SK-N-SH (cell line): Measurements from ENCODE around the gene ZNF311. TPM values are rescaled to one million over a fixed set of nuclear protein-coding genes. Genes with fewer than 3 reads are reported as not detected.

Experiments
- CTCF ChIA-PET: fragments of 300-600, 350-600 bp; formaldehyde crosslinking; extraction: SDS; loops from one replicate; lab custom pipeline; 2021; lab: Yijun Ruan, JAX
- POLR2A ChIA-PET: fragments of 350-600 bp; sonication (Branson Sonifier 250); formaldehyde crosslinking; extraction: SDS; loops from one replicate; lab custom pipeline; 2020; ENCODE audit warnings: antibody characterized with exemption, inconsistent platforms; lab: Yijun Ruan, JAX
- DNase-seq: peaks from one replicate; pipeline ENCODE4 v3.0.0; 2012
- H2AFZ ChIP-seq: fragments of 200-600 bp; sonication (generic); 2 replicates; pipeline ENCODE4 v1.8.1; 2016; ENCODE audit warnings: antibody characterized with exemption, mild to moderate bottlenecking, low read depth
- H3F3A ChIP-seq: fragments of 200-600 bp; sonication (generic); replicated peaks from 2 replicates; pipeline ENCODE3; 2016; ENCODE audit warnings: antibody characterized with exemption, mild to moderate bottlenecking; ENCODE audit not compliant: insufficient read depth
- H3K27ac ChIP-seq, 2 experiments: fragments of 200-500 bp in 1 of 2; fragments of 200-600 bp in 1 of 2; sonication (Bioruptor generic) in 1 of 2; sonication (generic), shearing (Covaris generic) in 1 of 2; 2 replicates each; pipeline versions ENCODE4 v1.5.1 to v1.6.1; 2014 to 2016; ENCODE audit warnings: low read depth in 2 of 2, inconsistent platforms in 1 of 2, low read length in 1 of 2, mild to moderate bottlenecking in 1 of 2, mixed read lengths in 1 of 2
- H3K27me3 ChIP-seq: fragments of 200-600 bp; sonication (generic), shearing (Covaris generic); 2 replicates; pipeline ENCODE4 v1.6.1; 2016; ENCODE audit warnings: mixed run types; ENCODE audit not compliant: insufficient read depth
- H3K36me3 ChIP-seq, 2 experiments: fragments of 200-500 bp in 1 of 2; fragments of 200-600 bp in 1 of 2; sonication (Bioruptor generic) in 1 of 2; sonication (generic) in 1 of 2; replicated peaks in 1 of 2; 2 replicates each; pipeline versions ENCODE3 to v1.5.1; 2014 to 2016; ENCODE audit warnings: low read length in 1 of 2, mild to moderate bottlenecking in 1 of 2; ENCODE audit not compliant: insufficient read depth in 2 of 2, control insufficient read depth in 1 of 2
- H3K4me1 ChIP-seq, 2 experiments: fragments of 200-500 bp in 1 of 2; fragments of 200-600 bp in 1 of 2; sonication (Bioruptor generic) in 1 of 2; sonication (generic), shearing (Covaris generic) in 1 of 2; 2 replicates each; pipeline versions ENCODE4 v1.5.1 to v1.6.1; 2014 to 2016; ENCODE audit warnings: low read depth in 1 of 2, low read length in 1 of 2, mixed run types in 1 of 2; ENCODE audit not compliant: insufficient read depth in 2 of 2, control insufficient read depth in 1 of 2
- H3K4me2 ChIP-seq: fragments of 200-600 bp; sonication (generic), shearing (Covaris generic); 2 replicates; pipeline ENCODE4 v1.6.1; 2017; ENCODE audit warnings: mixed run types
- H3K4me3 ChIP-seq, 2 experiments: fragments of 200-500 bp in 1 of 2; fragments of 200-600 bp in 1 of 2; sonication (Bioruptor generic) in 1 of 2; sonication (generic), shearing (Covaris generic) in 1 of 2; 2 replicates each; pipeline versions ENCODE4 v1.5.1 to v1.8.1; 2014 to 2016; ENCODE audit warnings: low read depth in 2 of 2, inconsistent platforms in 1 of 2, low read length in 1 of 2, mild to moderate bottlenecking in 1 of 2, mixed read lengths in 1 of 2, moderate library complexity in 1 of 2
- H3K79me2 ChIP-seq: fragments of 200-600 bp; sonication (generic); 2 replicates; pipeline ENCODE4 v1.8.1; 2017; ENCODE audit warnings: mild to moderate bottlenecking; ENCODE audit not compliant: insufficient read depth
- H3K9ac ChIP-seq: fragments of 200-600 bp; sonication (generic); 2 replicates; pipeline ENCODE4 v1.6.1; 2017; ENCODE audit warnings: mixed run types
- H3K9me2 ChIP-seq: fragments of 200-600 bp; sonication (generic); 2 replicates; pipeline ENCODE4 v1.6.1; 2017; ENCODE audit warnings: mixed run types
- H3K9me3 ChIP-seq: fragments of 200-600 bp; sonication (generic); 2 replicates; pipeline ENCODE4 v1.6.1; 2017; ENCODE audit warnings: mixed run types, mild to moderate bottlenecking, moderate library complexity
- H4K20me1 ChIP-seq: fragments of 200-600 bp; sonication (generic); 2 replicates; pipeline ENCODE4 v1.6.1; 2017; ENCODE audit warnings: mild to moderate bottlenecking, mixed run types; ENCODE audit not compliant: insufficient read depth
- EZH2phosphoT487 ChIP-seq: fragments of 200-600 bp; sonication (generic); IDR thresholded peaks from 2 replicates; pipeline ENCODE4 v1.6.1; 2017; ENCODE audit warnings: low read depth, mixed run types, mild to moderate bottlenecking, antibody characterized with exemption, moderate library complexity, borderline replicate concordance
- FOSL2 ChIP-seq: IDR thresholded peaks from 2 replicates; pipeline ENCODE4 v1.4.0; 2012; ENCODE audit warnings: low read depth, mild to moderate bottlenecking, moderate library complexity, borderline replicate concordance
- FOXJ3 ChIP-seq: sonication (generic); formaldehyde crosslinking; IDR thresholded peaks from 2 replicates; pipeline ENCODE4 v1.5.1; 2020; ENCODE audit warnings: mild to moderate bottlenecking, missing genetic modification reagents
- FOXM1 ChIP-seq: IDR thresholded peaks from 2 replicates; pipeline ENCODE4 v1.4.0; 2012; ENCODE audit warnings: low read depth, mild to moderate bottlenecking
- POLR2AphosphoS5 ChIP-seq: IDR thresholded peaks from 2 replicates; pipeline ENCODE4 v1.6.1; 2012; ENCODE audit warnings: low read depth, low read length
- RAD21 ChIP-seq: IDR thresholded peaks from 2 replicates; pipeline ENCODE4 v1.6.1; 2012; ENCODE audit warnings: mild to moderate bottlenecking, low read length
- RFX5 ChIP-seq: IDR thresholded peaks from 2 replicates; pipeline ENCODE4 v1.6.1; 2012; ENCODE audit warnings: mild to moderate bottlenecking, improper control_type of control experiment, low read length
- WGBS: methylation state at CpG from one replicate; pipeline ENCODE4 v1.1.6; 2017; ENCODE audit warnings: low lambda C conversion rate; 5-methylcytosine and 5-hydroxymethylcytosine counted together
- polyA plus RNA-seq, 3 experiments: library from polyadenylated mRNA; depleted of rRNA; stranded (reverse); fragments of >200 nt; gene quantifications; 2 replicates each; pipeline ENCODE4 v1.2.3, GENCODE V29; 2012
- TF ChIP-seq, protein P1 (sequence below): IDR thresholded peaks from 2 replicates; pipeline ENCODE4 v1.4.0; 2012; ENCODE audit warnings: low read depth
- TF ChIP-seq, protein P2 (sequence below): IDR thresholded peaks from 2 replicates; pipeline ENCODE4; 2012
- TF ChIP-seq, protein P3 (sequence below): IDR thresholded peaks from 2 replicates; pipeline ENCODE4 v1.4.0; 2012; ENCODE audit warnings: low read depth, borderline replicate concordance

The ZNF311 gene
- polyA plus RNA-seq, 1 of the 3 experiments (the other 2 are of a cell fraction) = 0.16 TPM

DNA sequence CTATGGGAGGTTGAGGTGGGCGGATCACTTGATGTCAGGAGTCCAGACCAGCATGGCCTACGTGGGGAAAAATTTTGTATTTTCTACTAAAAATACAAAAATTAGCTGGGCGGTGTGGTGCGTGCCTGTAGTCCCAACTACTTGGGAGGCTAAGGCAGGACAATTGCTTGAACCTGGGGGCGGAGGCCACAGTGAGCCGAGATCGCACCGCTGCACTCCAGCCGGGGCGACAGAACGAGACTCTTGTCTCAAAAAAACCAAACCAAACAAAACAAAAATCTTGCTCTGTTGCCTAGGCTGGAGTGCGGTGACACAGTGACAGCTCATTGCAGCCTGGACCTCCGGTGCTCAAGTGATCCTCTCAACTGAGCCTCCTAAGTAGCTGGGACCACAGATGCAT lies 23.7 kb upstream of the ZNF311 start:
- H4K20me1 ChIP-seq = no peaks in the 10 kb centered on the region
- CTCF ChIA-PET = interaction anchor here (1.0 to 4.1 kb wide), 2 partner anchors 13 to 18 kb away, joined by 3 to 22 read pairs; no protein-coding TSS in a partner anchor
- H3K4me3 ChIP-seq = no peak overlapping the region
- no peak overlapping the region for H3K4me2 ChIP-seq
- no peak overlapping the region for H2AFZ ChIP-seq
- H3K79me2 ChIP-seq = no peaks in the 10 kb centered on the region
- peaks cover 6% of the 10 kb centered on the region; the same call in 1 of the 2 replicates for H3K27me3 ChIP-seq
- 4% methylated on average over 12 of the region's 13 CpGs for WGBS
- H3K9me2 ChIP-seq = no peaks in the 10 kb centered on the region
- no peak overlapping the region for H3K9ac ChIP-seq
- DNase-seq = no peak
- POLR2A ChIA-PET = interaction anchor here (0.6 kb wide), 1 partner anchor 320 kb away, joined by 3 read pairs; no protein-coding TSS in a partner anchor
- no peaks in the 10 kb centered on the region for H3K36me3 ChIP-seq
- no peaks in the 10 kb centered on the region for H3F3A ChIP-seq
- TF ChIP-seq, protein P1, sequence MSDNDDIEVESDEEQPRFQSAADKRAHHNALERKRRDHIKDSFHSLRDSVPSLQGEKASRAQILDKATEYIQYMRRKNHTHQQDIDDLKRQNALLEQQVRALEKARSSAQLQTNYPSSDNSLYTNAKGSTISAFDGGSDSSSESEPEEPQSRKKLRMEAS = no peak
- TF ChIP-seq, protein P2, sequence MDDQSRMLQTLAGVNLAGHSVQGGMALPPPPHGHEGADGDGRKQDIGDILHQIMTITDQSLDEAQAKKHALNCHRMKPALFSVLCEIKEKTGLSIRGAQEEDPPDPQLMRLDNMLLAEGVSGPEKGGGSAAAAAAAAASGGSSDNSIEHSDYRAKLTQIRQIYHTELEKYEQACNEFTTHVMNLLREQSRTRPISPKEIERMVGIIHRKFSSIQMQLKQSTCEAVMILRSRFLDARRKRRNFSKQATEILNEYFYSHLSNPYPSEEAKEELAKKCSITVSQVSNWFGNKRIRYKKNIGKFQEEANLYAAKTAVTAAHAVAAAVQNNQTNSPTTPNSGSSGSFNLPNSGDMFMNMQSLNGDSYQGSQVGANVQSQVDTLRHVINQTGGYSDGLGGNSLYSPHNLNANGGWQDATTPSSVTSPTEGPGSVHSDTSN = no peak
- TF ChIP-seq POLR2AphosphoS5 (no peak), EZH2phosphoT487 (no peak), FOXM1 (no peak), RAD21 (no peak), FOXJ3 (CRISPR knock-in tag) (no peak)
- TF ChIP-seq, protein P3, sequence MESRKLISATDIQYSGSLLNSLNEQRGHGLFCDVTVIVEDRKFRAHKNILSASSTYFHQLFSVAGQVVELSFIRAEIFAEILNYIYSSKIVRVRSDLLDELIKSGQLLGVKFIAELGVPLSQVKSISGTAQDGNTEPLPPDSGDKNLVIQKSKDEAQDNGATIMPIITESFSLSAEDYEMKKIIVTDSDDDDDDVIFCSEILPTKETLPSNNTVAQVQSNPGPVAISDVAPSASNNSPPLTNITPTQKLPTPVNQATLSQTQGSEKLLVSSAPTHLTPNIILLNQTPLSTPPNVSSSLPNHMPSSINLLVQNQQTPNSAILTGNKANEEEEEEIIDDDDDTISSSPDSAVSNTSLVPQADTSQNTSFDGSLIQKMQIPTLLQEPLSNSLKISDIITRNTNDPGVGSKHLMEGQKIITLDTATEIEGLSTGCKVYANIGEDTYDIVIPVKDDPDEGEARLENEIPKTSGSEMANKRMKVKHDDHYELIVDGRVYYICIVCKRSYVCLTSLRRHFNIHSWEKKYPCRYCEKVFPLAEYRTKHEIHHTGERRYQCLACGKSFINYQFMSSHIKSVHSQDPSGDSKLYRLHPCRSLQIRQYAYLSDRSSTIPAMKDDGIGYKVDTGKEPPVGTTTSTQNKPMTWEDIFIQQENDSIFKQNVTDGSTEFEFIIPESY = no peak
- no peaks in the 10 kb centered on the region for H3K4me1 ChIP-seq
- no peak overlapping the region for H3K27ac ChIP-seq
- H3K9me3 ChIP-seq = no peaks in the 10 kb centered on the region

DNA sequence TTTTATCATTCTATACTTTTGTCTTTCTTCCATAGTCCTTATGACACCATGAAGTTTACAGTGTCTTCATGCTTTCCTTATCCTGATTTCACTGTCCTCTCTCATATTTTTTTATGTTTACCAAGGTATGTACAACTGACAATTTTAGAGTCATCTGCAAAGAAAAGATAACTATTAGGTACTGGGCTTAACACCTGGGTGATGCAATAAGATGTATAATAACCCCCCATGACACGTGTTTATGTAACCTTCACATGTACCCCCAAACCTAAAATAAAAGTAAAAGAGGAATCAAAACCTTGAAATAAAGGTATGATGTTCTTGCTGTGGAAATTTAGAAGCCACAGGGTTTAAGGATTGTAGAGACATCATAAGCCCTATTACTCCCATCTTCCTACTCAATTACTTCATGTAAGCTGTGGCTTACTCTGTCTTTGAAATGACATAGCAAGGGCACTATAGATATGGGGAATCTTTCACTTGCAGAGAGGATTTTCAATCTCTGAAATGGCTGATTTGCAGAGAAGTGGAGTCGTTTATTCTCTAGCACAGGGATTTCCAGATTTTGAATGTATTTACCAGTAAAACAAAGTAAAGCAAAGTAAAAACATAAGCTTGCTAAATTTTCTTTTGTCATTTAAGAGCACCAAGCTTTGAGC lies 20.9 kb upstream of the ZNF311 start:
- H3K27ac ChIP-seq = no peak overlapping the region
- H3K4me1 ChIP-seq = no peaks in the 10 kb centered on the region
- no peak overlapping the region for H2AFZ ChIP-seq
- 0% methylated on average over 2 of the region's 2 CpGs for WGBS
- DNase-seq = no peak
- no peaks in the 10 kb centered on the region for H4K20me1 ChIP-seq
- no peaks in the 10 kb centered on the region for H3K36me3 ChIP-seq
- no peak overlapping the region for H3K4me3 ChIP-seq
- ChIA-PET POLR2A (no interaction called here), CTCF (no interaction called here)
- H3K9me3 ChIP-seq = no peaks in the 10 kb centered on the region
- no peak overlapping the region for H3K4me2 ChIP-seq
- H3K9me2 ChIP-seq = no peaks in the 10 kb centered on the region
- peaks cover 13% of the 10 kb centered on the region; the same call in 1 of the 2 replicates for H3K27me3 ChIP-seq
- no peak overlapping the region for H3K9ac ChIP-seq
- H3K79me2 ChIP-seq = no peaks in the 10 kb centered on the region
- TF ChIP-seq, protein P2 = no peak
- no peak for TF ChIP-seq FOSL2
- no peak for TF ChIP-seq RAD21
- TF ChIP-seq, protein P1 = no peak
- TF ChIP-seq RFX5 = no peak
- no peaks in the 10 kb centered on the region for H3F3A ChIP-seq
